ENCODE data around the gene NKPD1.

- TF ChIP-seq POLR2A (IDR thresholded peaks at IDR 0.05; ENCODE audit: low read depth, low read length), result no peak
- no peak for TF ChIP-seq POLR2AphosphoS5 (IDR thresholded peaks at IDR 0.05; ENCODE audit: low read depth, low read length)
- TF ChIP-seq TAF1 (IDR thresholded peaks at IDR 0.05; ENCODE audit: low read depth, low read length), result no peak
- no peak for TF ChIP-seq SPI1 (IDR thresholded peaks at IDR 0.05; ENCODE audit: low read depth, low read length)
Observed at GRCh38 chr19:45170146-45171106, 9.6 kb upstream of the NKPD1 start.

Measured in GM12891 (cell line).